Measurements from ENCODE around the gene ANKMY1.

The ANKMY1 gene

GRCh38 chr2:240598311-240598911, 40.6 kb upstream of the ANKMY1 start:
- H3K4me3 ChIP-seq (ENCODE audit: low read depth, low read length) = no peak overlapping the region
- DNase-seq (ENCODE audit: low read depth) = no peak
- no peak for TF ChIP-seq CTCF (IDR thresholded peaks at IDR 0.05; ENCODE audit: control insufficient read depth, extremely low read depth, insufficient read depth)

- no peak overlapping the region for H3K4me3 ChIP-seq (ENCODE audit: low read depth, low read length)
- no peak for DNase-seq (ENCODE audit: low read depth)
- TF ChIP-seq CTCF (IDR thresholded peaks at IDR 0.05; ENCODE audit: control insufficient read depth, extremely low read depth, insufficient read depth) = no peak
Observed at GRCh38 chr2:240597419-240598181, 39.8 kb upstream of the ANKMY1 start.

GRCh38 chr2:240597054-240597418, 39.2 kb upstream of the ANKMY1 start:
- H3K4me3 ChIP-seq (ENCODE audit: low read depth, low read length) = no peak overlapping the region
- DNase-seq (ENCODE audit: low read depth) = no peak
- TF ChIP-seq CTCF (IDR thresholded peaks at IDR 0.05; ENCODE audit: control insufficient read depth, extremely low read depth, insufficient read depth) = no peak

- peak; percentile 38 for DNase-seq (ENCODE audit: low read depth)
- H3K4me3 ChIP-seq (ENCODE audit: low read depth, low read length) = no peak overlapping the region
- TF ChIP-seq CTCF (IDR thresholded peaks at IDR 0.05; ENCODE audit: control insufficient read depth, extremely low read depth, insufficient read depth) = no peak
Observed at GRCh38 chr2:240596491-240596931, 38.7 kb upstream of the ANKMY1 start.

GRCh38 chr2:240596080-240596460, 38.3 kb upstream of the ANKMY1 start:
- TF ChIP-seq CTCF (IDR thresholded peaks at IDR 0.05; ENCODE audit: control insufficient read depth, extremely low read depth, insufficient read depth) = no peak
- H3K4me3 ChIP-seq (ENCODE audit: low read depth, low read length) = no peak overlapping the region
- no peak for DNase-seq (ENCODE audit: low read depth)

- H3K4me3 ChIP-seq (ENCODE audit: low read depth, low read length) = no peak overlapping the region
- no peak for DNase-seq (ENCODE audit: low read depth)
- TF ChIP-seq CTCF (IDR thresholded peaks at IDR 0.05; ENCODE audit: control insufficient read depth, extremely low read depth, insufficient read depth) = peak; percentile 27; the same call in 1 of the 2 replicates
Observed at GRCh38 chr2:240595381-240596079, 37.7 kb upstream of the ANKMY1 start.
